Mucosa of stomach (tissue), 1 donor: ENCODE measurements around the gene TRABD2B.

ENCODE experiments used
- H3K27me3 ChIP-seq: one replicate; pipeline ENCODE4 v1.7.0; 2013; ENCODE audit warnings: mild to moderate bottlenecking, low read length; ENCODE audit not compliant: control insufficient read depth, insufficient read depth
- H3K36me3 ChIP-seq: one replicate; pipeline ENCODE4 v1.7.0; 2013; ENCODE audit warnings: low read length; ENCODE audit not compliant: control insufficient read depth, insufficient read depth
- H3K4me1 ChIP-seq: one replicate; pipeline ENCODE4 v1.7.0; 2013; ENCODE audit warnings: mild to moderate bottlenecking, low read length; ENCODE audit not compliant: control insufficient read depth, insufficient read depth
- H3K4me3 ChIP-seq: one replicate; pipeline ENCODE4 v1.7.0; 2013; ENCODE audit warnings: low read length
- H3K9ac ChIP-seq: one replicate; pipeline ENCODE4 v1.7.0; 2013; ENCODE audit warnings: mild to moderate bottlenecking, low read length, moderate library complexity
- H3K9me3 ChIP-seq: one replicate; pipeline ENCODE4 v1.7.0; 2013; ENCODE audit warnings: mild to moderate bottlenecking, low read length, moderate library complexity; ENCODE audit not compliant: control insufficient read depth
- donor health status: Pancreatic carcinoma.

The TRABD2B gene

GRCh38 chr1:47997289-47998200 lies at the start of gene TRABD2B:
Gene TRABD2B (minus strand): TSS chr1:47997385.
- peaks cover 58% of the 10 kb centered on the region for H3K27me3 ChIP-seq
- H3K4me1 ChIP-seq = no peaks in the 10 kb centered on the region
- no peaks in the 10 kb centered on the region for H3K36me3 ChIP-seq
- peak within 1 kb of the TSS; percentile 12 for H3K9ac ChIP-seq
- H3K9me3 ChIP-seq = no peaks in the 10 kb centered on the region
- no peak within 1 kb of the TSS for H3K4me3 ChIP-seq

GRCh38 chr1:48044311-48044710 lies 47.1 kb upstream of the TRABD2B start:
- no peaks in the 10 kb centered on the region for H3K27me3 ChIP-seq
- no peaks in the 10 kb centered on the region for H3K9me3 ChIP-seq
- peaks cover 15% of the 10 kb centered on the region for H3K4me1 ChIP-seq
- no peak overlapping the region for H3K4me3 ChIP-seq
- H3K9ac ChIP-seq = no peak overlapping the region
- H3K36me3 ChIP-seq = no peaks in the 10 kb centered on the region

GRCh38 chr1:48043622-48044021 lies 46.4 kb upstream of the TRABD2B start:
- Histone ChIP-seq H3K27me3 (no peaks in the 10 kb centered on the region), H3K4me1 (peaks cover 17% of the 10 kb centered on the region), H3K36me3 (no peaks in the 10 kb centered on the region), H3K9me3 (no peaks in the 10 kb centered on the region), H3K9ac (no peak overlapping the region), H3K4me3 (no peak overlapping the region)

DNA sequence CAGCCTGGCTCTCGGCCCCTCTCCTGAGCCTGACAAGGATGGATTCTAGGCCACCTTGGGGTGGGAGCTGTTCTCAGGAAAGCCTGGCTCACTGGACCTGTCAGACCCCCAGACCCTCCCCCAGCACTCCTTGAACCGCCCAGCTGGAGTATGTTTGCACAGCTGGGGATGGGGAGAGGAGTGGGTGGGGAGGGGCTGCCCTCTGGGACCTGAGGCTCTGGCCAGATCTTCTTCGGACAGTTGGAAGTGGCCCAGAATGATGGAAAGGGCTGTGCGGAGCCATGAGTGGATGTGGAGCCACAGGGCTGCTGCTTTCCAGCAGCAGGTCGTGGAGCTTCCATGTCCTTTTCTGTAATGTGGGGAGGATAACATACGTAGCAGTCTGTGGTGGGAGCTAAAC lies 43.0 kb upstream of the TRABD2B start:
- Histone ChIP-seq H3K4me3 (no peak overlapping the region), H3K9me3 (no peaks in the 10 kb centered on the region), H3K36me3 (no peaks in the 10 kb centered on the region), H3K9ac (no peak overlapping the region), H3K4me1 (peaks cover 17% of the 10 kb centered on the region), H3K27me3 (no peaks in the 10 kb centered on the region)

DNA sequence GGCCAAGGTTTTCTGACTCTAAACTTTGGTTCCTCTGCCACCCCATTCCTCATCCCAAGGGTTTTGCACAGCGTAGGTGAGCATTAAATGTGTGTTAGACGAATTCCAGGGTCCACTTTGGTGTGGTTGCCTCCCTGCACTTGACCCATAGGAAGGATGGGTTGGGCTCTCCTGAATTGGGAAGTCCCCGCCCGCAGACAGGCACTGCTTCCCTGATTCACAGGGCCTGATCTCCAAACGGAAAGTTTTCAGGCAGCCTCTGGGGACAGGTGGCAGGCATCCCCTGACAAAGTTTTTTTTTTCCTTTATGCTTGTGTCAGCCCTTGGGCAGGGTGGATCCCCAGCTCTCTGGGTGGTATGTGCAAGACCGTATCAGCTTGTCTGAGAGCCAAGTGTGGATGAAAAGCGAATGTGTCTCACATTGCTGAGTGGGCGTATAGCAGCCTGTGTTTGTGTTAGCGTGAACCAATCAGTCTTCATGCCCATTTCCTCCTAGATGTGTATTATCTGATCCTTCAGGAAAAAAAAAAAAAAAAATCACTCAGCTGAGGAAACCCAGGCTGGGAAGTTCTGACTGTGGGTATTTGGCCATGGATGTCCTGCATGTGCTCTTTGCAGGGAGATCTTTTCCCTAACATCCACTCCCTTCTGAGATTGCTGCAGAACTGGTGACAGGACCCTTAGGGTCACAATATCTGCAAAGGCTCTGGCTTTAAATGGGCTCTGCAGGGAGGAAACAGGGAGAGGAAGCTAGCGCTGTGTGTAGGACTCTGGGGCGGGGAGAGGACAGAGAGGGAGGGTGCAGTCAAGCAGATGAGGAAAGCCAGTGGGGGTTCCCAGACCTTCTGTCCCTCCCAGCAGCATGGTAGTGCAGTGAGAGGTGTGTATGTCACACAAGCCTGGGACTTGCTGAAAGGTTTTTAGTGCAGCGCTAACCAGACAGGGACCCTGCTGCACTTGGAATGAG lies 42.2 kb upstream of the TRABD2B start:
- H3K27me3 ChIP-seq = no peaks in the 10 kb centered on the region
- no peaks in the 10 kb centered on the region for H3K9me3 ChIP-seq
- no peak overlapping the region for H3K9ac ChIP-seq
- H3K4me3 ChIP-seq = no peak overlapping the region
- peaks cover 17% of the 10 kb centered on the region for H3K4me1 ChIP-seq
- no peaks in the 10 kb centered on the region for H3K36me3 ChIP-seq

GRCh38 chr1:48038270-48038767 lies 41.1 kb upstream of the TRABD2B start:
- H3K9ac ChIP-seq = no peak overlapping the region
- no peaks in the 10 kb centered on the region for H3K36me3 ChIP-seq
- H3K9me3 ChIP-seq = no peaks in the 10 kb centered on the region
- peaks cover 12% of the 10 kb centered on the region for H3K4me1 ChIP-seq
- H3K27me3 ChIP-seq = no peaks in the 10 kb centered on the region
- H3K4me3 ChIP-seq = no peak overlapping the region

- H3K4me3 ChIP-seq = no peak overlapping the region
- no peaks in the 10 kb centered on the region for H3K27me3 ChIP-seq
- H3K4me1 ChIP-seq = peaks cover 11% of the 10 kb centered on the region
- no peaks in the 10 kb centered on the region for H3K36me3 ChIP-seq
- H3K9ac ChIP-seq = no peak overlapping the region
- H3K9me3 ChIP-seq = no peaks in the 10 kb centered on the region
Measured at GRCh38 chr1:48036710-48037355, 39.6 kb upstream of the TRABD2B start.

- no peaks in the 10 kb centered on the region for H3K36me3 ChIP-seq
- H3K4me3 ChIP-seq = no peak overlapping the region
- no peak overlapping the region for H3K9ac ChIP-seq
- no peaks in the 10 kb centered on the region for H3K27me3 ChIP-seq
- no peaks in the 10 kb centered on the region for H3K9me3 ChIP-seq
- H3K4me1 ChIP-seq = peaks cover 11% of the 10 kb centered on the region
Measured at GRCh38 chr1:48035371-48036141, 38.4 kb upstream of the TRABD2B start.

DNA sequence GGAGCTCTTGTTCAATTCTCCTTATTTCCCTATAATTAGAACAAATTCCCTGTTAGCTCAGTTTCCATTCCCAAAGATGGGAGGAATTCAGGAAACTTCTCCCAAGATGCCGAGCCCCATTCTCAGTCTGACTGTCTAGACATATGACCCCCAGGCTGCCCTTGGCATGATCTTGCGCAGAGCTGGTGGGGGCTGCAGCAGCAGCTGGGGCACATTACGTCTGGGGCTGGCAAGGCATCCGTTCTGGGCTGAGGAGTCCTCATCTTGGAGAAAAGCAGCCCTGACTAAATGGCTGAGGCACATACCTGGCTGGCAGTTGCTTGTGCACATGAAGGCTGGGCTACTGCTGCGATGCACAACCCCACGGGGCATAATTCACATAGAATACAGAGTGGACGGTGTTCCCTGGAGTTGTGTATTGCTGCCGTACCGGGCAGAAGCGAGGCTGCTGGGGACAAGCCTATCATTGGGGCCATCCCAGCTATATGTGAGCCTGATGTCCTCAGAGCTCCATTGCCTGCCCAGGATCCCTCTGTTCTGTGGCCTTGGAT lies 36.4 kb upstream of the TRABD2B start:
- H3K27me3 ChIP-seq = no peaks in the 10 kb centered on the region
- H3K4me1 ChIP-seq = no peaks in the 10 kb centered on the region
- H3K4me3 ChIP-seq = no peak overlapping the region
- H3K9ac ChIP-seq = no peak overlapping the region
- no peaks in the 10 kb centered on the region for H3K9me3 ChIP-seq
- H3K36me3 ChIP-seq = no peaks in the 10 kb centered on the region

GRCh38 chr1:48031676-48032075 lies 34.5 kb upstream of the TRABD2B start:
- Histone ChIP-seq H3K4me3 (no peak overlapping the region), H3K9ac (no peak overlapping the region), H3K27me3 (no peaks in the 10 kb centered on the region), H3K36me3 (no peaks in the 10 kb centered on the region), H3K9me3 (no peaks in the 10 kb centered on the region), H3K4me1 (no peaks in the 10 kb centered on the region)
